ENCODE data around the gene IYD. TPM values are rescaled to one million over a fixed set of nuclear protein-coding genes. Genes with fewer than 3 reads are reported as not detected.

IYD gene
- total and polyA plus RNA-seq, 10 of the 15 experiments (the other 5 are each of a cell fraction or from before 2014, with no cell fraction given) = 0.07 TPM; not detected in 9

DNA sequence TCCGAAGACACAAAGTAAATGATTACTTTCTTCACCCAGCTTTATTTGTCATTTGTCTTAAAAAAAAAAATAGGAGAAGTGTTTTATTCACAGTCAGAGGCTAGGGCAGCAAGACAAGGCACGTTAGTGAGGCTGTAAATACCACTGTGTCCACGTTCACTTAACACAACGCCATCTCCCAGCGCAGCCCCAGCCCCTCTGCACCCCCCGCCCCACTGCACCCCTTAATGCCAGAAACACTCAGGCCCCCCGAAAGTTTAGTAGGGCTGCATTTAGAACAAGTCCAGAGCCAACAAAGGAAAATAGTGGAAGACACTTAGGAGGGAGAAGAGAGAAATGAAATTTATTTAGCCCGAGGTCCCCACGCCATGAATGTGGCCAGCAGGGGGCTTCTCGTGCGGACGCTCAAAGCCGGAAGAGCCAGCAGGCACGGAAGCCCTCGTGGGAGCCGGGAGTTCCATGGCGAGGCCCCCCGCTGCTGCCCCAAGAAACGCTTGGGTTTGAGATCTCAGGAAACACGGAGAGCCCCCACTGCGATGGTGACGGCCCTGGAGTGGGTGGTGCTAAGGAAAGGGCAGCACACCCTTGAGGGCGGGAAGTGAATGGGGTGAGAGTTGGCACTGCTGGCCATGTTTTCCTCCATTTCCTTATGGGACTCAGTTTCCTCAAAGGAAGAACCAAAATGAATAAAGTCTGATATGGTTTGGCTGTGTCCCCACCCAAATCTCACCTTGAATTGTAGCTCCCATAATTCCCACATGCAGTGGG, 50.2 kb downstream of the IYD start (continued):
- no peak for TF ChIP-seq STAT3 (IDR thresholded peaks at IDR 0.05; ENCODE audit: low read depth, low read length)
- no peak for TF ChIP-seq NFXL1 (IDR thresholded peaks at IDR 0.05; ENCODE audit: borderline replicate concordance)
- TF ChIP-seq CTCF (IDR thresholded peaks at IDR 0.05 in 2 of 3, conservative IDR thresholded peaks at IDR 0.05 in 1 of 3; ENCODE audit: control insufficient read depth in 2 of 3, extremely low read depth in 1 of 3, insufficient read depth in 1 of 3, low read depth in 3 of 3, low read length in 3 of 3) = peak; percentile 57 to 61 (median 60)
- no peak for TF ChIP-seq ZSCAN29 (IDR thresholded peaks at IDR 0.05)
- no peak for TF ChIP-seq SMAD5 (IDR thresholded peaks at IDR 0.05; ENCODE audit: low read depth)
- no peak for TF ChIP-seq BMI1 (IDR thresholded peaks at IDR 0.05; ENCODE audit: borderline replicate concordance)
- no peak for TF ChIP-seq RB1 (IDR thresholded peaks at IDR 0.05; ENCODE audit: borderline replicate concordance)
- no peak for TF ChIP-seq RBBP5 (conservative IDR thresholded peaks at IDR 0.05)
- TF ChIP-seq BHLHE40 (IDR thresholded peaks at IDR 0.05; ENCODE audit: borderline replicate concordance in 1 of 2, low read depth in 2 of 2, low read length in 1 of 2) = no peak; a peak in 1 of 4 replicates
- no peak for TF ChIP-seq NRF1 (conservative IDR thresholded peaks at IDR 0.05; ENCODE audit: low read depth, low read length)
- TF ChIP-seq ATF3 (IDR thresholded peaks at IDR 0.05; ENCODE audit: borderline replicate concordance, extremely low read depth, low read depth, low read length) = no peak
- TF ChIP-seq, protein P1, sequence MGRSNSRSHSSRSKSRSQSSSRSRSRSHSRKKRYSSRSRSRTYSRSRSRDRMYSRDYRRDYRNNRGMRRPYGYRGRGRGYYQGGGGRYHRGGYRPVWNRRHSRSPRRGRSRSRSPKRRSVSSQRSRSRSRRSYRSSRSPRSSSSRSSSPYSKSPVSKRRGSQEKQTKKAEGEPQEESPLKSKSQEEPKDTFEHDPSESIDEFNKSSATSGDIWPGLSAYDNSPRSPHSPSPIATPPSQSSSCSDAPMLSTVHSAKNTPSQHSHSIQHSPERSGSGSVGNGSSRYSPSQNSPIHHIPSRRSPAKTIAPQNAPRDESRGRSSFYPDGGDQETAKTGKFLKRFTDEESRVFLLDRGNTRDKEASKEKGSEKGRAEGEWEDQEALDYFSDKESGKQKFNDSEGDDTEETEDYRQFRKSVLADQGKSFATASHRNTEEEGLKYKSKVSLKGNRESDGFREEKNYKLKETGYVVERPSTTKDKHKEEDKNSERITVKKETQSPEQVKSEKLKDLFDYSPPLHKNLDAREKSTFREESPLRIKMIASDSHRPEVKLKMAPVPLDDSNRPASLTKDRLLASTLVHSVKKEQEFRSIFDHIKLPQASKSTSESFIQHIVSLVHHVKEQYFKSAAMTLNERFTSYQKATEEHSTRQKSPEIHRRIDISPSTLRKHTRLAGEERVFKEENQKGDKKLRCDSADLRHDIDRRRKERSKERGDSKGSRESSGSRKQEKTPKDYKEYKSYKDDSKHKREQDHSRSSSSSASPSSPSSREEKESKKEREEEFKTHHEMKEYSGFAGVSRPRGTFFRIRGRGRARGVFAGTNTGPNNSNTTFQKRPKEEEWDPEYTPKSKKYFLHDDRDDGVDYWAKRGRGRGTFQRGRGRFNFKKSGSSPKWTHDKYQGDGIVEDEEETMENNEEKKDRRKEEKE (IDR thresholded peaks at IDR 0.05) = no peak
- TF ChIP-seq, protein P2, sequence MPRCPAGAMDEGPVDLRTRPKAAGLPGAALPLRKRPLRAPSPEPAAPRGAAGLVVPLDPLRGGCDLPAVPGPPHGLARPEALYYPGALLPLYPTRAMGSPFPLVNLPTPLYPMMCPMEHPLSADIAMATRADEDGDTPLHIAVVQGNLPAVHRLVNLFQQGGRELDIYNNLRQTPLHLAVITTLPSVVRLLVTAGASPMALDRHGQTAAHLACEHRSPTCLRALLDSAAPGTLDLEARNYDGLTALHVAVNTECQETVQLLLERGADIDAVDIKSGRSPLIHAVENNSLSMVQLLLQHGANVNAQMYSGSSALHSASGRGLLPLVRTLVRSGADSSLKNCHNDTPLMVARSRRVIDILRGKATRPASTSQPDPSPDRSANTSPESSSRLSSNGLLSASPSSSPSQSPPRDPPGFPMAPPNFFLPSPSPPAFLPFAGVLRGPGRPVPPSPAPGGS (IDR thresholded peaks at IDR 0.05; ENCODE audit: borderline replicate concordance, insufficient read depth, low read depth, low read length, poor library complexity, severe bottlenecking) = no peak
- TF ChIP-seq, protein P3, sequence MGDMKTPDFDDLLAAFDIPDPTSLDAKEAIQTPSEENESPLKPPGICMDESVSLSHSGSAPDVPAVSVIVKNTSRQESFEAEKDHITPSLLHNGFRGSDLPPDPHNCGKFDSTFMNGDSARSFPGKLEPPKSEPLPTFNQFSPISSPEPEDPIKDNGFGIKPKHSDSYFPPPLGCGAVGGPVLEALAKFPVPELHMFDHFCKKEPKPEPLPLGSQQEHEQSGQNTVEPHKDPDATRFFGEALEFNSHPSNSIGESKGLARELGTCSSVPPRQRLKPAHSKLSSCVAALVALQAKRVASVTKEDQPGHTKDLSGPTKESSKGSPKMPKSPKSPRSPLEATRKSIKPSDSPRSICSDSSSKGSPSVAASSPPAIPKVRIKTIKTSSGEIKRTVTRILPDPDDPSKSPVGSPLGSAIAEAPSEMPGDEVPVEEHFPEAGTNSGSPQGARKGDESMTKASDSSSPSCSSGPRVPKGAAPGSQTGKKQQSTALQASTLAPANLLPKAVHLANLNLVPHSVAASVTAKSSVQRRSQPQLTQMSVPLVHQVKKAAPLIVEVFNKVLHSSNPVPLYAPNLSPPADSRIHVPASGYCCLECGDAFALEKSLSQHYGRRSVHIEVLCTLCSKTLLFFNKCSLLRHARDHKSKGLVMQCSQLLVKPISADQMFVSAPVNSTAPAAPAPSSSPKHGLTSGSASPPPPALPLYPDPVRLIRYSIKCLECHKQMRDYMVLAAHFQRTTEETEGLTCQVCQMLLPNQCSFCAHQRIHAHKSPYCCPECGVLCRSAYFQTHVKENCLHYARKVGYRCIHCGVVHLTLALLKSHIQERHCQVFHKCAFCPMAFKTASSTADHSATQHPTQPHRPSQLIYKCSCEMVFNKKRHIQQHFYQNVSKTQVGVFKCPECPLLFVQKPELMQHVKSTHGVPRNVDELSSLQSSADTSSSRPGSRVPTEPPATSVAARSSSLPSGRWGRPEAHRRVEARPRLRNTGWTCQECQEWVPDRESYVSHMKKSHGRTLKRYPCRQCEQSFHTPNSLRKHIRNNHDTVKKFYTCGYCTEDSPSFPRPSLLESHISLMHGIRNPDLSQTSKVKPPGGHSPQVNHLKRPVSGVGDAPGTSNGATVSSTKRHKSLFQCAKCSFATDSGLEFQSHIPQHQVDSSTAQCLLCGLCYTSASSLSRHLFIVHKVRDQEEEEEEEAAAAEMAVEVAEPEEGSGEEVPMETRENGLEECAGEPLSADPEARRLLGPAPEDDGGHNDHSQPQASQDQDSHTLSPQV (IDR thresholded peaks at IDR 0.05) = peak; percentile 54; the same call in 1 of the 2 replicates
- no peak for TF ChIP-seq ESRRA (IDR thresholded peaks at IDR 0.05; ENCODE audit: low read length)
- TF ChIP-seq ZBED1 (IDR thresholded peaks at IDR 0.05; ENCODE audit: borderline replicate concordance) = no peak
- peak; percentile 67 for TF ChIP-seq SMC3 (IDR thresholded peaks at IDR 0.05; ENCODE audit: borderline replicate concordance, low read length)
- no peak for TF ChIP-seq HDGF (IDR thresholded peaks at IDR 0.05)
